ENCODE results near the gene GRIFIN. TPM values are rescaled to one million over a fixed set of nuclear protein-coding genes. Genes with fewer than 3 reads are reported as not detected.
"Not testable (repeated sequence)": the region's sequence is repeated elsewhere in the genome, so short reads cannot be mapped to it uniquely, and the experiment has no call there.

GRIFIN gene
- total RNA-seq, 4 donors from 2014 or later, result not detected

DNA sequence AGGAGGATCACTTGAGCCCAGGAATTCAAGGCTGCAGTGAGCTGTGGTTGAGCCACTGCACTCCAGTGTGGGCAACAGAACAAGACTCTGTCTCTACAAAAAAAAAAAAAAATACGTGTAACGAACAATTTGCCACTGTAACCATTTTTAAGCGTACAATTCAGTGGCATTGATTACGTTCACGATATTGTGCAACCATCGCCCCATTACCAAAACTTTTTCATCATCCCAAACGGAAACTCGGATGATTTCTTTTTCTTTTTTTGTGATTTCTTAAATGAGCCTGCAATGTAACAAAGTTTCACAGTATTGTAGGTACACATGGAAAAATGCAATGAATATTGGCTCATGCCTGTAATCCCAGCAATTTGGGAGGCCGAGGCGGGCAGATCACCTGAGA lies 9.5 kb downstream of the GRIFIN start:
- ATAC-seq (ENCODE audit: low FRiP score) (no peak), DNase-seq (ENCODE audit: low spot score) (no peak)
- TF ChIP-seq, protein P1, sequence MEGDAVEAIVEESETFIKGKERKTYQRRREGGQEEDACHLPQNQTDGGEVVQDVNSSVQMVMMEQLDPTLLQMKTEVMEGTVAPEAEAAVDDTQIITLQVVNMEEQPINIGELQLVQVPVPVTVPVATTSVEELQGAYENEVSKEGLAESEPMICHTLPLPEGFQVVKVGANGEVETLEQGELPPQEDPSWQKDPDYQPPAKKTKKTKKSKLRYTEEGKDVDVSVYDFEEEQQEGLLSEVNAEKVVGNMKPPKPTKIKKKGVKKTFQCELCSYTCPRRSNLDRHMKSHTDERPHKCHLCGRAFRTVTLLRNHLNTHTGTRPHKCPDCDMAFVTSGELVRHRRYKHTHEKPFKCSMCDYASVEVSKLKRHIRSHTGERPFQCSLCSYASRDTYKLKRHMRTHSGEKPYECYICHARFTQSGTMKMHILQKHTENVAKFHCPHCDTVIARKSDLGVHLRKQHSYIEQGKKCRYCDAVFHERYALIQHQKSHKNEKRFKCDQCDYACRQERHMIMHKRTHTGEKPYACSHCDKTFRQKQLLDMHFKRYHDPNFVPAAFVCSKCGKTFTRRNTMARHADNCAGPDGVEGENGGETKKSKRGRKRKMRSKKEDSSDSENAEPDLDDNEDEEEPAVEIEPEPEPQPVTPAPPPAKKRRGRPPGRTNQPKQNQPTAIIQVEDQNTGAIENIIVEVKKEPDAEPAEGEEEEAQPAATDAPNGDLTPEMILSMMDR (IDR thresholded peaks at IDR 0.05), result no peak

DNA sequence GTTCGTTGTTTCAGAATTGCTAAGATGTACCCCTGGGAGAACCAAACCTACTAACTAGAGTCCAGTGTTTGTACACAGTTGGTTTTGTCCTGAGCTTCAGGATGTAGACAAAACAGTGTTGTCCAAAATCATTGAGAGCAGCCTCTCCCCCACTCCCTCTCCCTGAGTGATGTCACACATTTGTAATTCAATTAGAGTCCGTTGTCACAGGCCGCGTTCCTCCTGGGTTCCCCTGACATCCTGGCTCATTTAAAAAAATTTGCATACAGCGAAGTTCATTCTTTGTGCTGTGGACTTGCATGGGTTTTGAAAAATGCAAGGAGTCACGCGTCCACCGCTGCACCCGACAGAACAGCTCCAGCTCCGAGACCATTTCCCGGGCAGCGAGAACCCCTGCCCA lies 10.3 kb downstream of the GRIFIN start:
- no peak for DNase-seq (ENCODE audit: low spot score)
- ATAC-seq (ENCODE audit: low FRiP score), result no peak
- TF ChIP-seq, protein P1 (IDR thresholded peaks at IDR 0.05), result no peak

GRCh38 chr7:2462731-2463130 lies 13.5 kb downstream of the GRIFIN start:
- TF ChIP-seq, protein P1 (IDR thresholded peaks at IDR 0.05), result no peak
- DNase-seq (ENCODE audit: low spot score) (no peak), ATAC-seq (ENCODE audit: low FRiP score) (no peak)

GRCh38 chr7:2461268-2462026 lies 14.8 kb downstream of the GRIFIN start:
- ATAC-seq (ENCODE audit: low FRiP score) (no peak), DNase-seq (ENCODE audit: low spot score) (no peak)

DNA sequence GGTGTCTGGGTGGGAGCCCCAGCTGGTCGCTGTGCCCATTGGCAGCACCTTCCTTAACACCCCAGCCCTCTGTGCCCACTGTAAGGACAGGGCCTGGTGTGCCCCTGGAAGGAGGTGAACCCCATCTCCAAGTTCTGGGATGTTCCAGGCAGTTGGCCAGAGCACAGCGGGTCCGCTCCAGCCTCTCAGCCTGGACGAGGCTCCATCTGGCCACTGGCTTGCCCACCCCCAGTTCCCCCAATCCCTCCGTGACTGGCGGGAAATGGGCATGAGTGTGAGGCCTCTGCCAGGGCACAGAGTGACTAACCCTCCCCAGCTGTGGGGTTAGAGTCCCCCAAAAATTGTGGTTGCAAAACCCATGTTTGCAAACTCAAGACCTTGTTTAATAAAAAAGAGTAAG lies 15.6 kb downstream of the GRIFIN start:
- TF ChIP-seq, protein P1 (IDR thresholded peaks at IDR 0.05), result no peak
- ATAC-seq (ENCODE audit: low FRiP score) (no peak), DNase-seq (ENCODE audit: low spot score) (no peak)

More at GRCh38 chr7:2461268-2462026, 14.8 kb downstream of the GRIFIN start:
- TF ChIP-seq, protein P1 (IDR thresholded peaks at IDR 0.05), result no peak

DNA sequence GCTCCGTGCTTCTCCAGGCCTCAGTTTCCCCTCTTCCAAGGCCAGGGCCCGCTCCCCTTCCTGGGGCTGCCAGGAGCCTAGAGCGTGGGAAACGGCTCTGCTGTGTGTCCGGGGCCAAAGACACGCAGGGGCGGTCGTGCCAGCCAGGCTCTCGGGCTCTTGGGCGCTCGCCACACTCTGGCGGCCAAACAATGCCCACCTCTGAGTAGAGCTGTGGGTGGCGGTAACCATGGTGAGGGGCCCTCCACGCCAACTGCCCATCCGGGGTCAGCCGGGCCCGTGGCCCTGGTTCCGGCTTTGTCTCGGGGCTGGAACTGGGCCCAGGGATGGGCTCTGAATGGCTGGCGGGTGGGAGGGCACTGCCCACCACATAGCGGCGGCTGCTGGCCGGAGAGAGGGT lies 16.0 kb downstream of the GRIFIN start:
- no peak for DNase-seq (ENCODE audit: low spot score)
- no peak for ATAC-seq (ENCODE audit: low FRiP score)
- TF ChIP-seq, protein P1 (IDR thresholded peaks at IDR 0.05), result no peak

- DNase-seq (ENCODE audit: low spot score), result no peak
- TF ChIP-seq, protein P1 (IDR thresholded peaks at IDR 0.05), result no peak
- no peak for ATAC-seq (ENCODE audit: low FRiP score)
These were observed 16.5 kb downstream of the GRIFIN start for GRCh38 chr7:2459674-2460073.

DNA sequence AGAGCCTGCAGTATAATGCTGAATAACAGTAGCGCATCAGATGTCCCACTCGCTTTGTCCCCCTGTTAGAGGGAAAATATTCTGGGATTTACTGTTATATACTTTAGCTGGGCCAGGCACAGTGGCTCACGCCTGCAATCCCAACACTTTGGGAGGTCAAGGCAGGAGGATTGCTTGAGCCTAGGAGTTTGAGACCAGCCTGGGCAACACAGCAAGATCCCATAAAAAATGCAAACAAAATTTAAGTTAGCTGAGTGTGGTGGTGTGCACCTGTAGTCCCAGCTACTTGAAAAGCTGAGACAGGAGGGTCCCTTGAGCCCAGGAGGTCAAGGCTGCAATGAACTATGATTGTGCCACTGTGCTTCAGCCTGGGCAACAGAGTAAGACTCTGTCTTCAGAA lies 22.3 kb downstream of the GRIFIN start:
- DNase-seq (ENCODE audit: low spot score); ATAC-seq (ENCODE audit: low FRiP score): not testable (repeated sequence)

Data from omental fat pad (tissue), 4 donors.